ENCODE data around the gene YPEL1. TPM values are rescaled to one million over a fixed set of nuclear protein-coding genes. Genes with fewer than 3 reads are reported as not detected.

Gene YPEL1, protein sequence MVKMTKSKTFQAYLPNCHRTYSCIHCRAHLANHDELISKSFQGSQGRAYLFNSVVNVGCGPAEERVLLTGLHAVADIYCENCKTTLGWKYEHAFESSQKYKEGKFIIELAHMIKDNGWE
- 1 to 10 TPM; 1.6 to 3.4 TPM for total RNA-seq
- long read RNA-seq, full-length matches to known transcripts = 1 of 3 reads
- long read RNA-seq, partial matches to known transcripts = 0 of 3 reads
- long read RNA-seq, other reads (novel, unspliced or antisense) = 2 of 3 reads

DNA sequence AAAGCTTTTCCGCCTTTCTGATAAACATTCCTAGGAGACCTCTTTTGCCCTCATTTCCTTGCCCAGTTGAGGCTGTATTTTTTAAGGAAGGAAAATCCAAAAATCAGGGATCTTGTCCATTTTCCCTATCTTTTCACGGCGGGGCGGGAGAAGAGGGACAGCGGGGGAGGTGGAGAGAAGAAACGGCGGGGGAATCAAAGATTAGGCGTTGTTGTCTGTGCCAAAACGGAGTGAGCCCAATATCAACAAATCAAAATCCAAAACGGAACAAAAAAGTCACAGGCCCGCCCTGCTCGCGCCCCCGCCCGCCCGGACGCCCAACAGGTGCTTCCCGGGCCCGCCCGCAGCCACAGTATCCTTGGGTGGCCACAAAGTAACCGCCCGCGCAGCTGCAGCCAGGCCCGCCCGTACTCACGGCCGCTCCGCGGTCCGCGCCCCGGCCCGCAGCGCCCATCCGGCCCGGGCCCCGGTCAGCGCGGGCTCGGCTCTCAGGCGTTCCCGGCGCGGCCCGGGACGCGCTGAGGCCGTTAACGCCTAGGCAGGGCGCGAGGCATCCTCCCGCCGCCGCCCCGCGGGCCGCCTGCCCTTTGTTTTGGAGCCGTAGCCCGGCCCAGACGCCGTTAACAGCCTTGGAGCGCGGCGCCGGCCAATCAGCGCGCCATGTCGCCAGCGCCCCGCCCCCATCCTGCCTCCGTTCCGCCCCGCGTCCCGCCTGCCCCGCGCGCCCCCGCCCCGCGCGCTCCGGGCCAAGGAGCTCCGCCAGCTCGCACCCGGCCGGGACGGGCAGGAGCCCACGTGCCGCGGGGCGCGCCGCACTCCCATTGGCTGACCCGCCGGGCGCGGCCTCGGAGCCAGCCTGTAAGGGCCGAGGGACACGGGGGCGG is at the start of gene YPEL1:
Gene YPEL1, minus strand, starts transcription at position 595 of the 884 bp plus-strand sequence. CDS start 25,050 bp downstream, outside the sequence.
- intact Hi-C loops (cut with DNase I, micrococcal nuclease) = no loop called here
- DNase-seq (peak; percentile 95 to 97), ATAC-seq (peak; percentile 95)

DNA sequence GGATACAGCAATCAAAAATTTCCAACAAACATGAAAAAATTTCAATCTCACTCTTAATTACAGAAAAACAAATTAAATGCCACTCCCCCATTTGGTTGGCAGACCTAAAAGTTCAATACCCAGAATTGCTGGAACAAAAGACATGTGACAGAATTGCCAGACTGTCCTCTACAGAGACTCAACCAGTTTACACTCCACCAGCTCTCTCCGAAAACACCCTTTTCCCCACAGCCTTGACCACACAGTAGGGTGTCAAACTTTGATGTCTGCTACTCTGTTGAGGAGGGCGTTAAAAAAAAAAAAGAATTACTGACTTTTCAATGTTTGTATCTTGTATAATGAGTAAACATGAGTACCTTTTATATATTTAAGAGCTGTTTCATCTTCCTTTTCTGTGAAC is 44.7 kb upstream of the YPEL1 start:
- no peak for DNase-seq
- no peak for ATAC-seq
- intact Hi-C loops (cut with DNase I, micrococcal nuclease) = no loop called here

DNA sequence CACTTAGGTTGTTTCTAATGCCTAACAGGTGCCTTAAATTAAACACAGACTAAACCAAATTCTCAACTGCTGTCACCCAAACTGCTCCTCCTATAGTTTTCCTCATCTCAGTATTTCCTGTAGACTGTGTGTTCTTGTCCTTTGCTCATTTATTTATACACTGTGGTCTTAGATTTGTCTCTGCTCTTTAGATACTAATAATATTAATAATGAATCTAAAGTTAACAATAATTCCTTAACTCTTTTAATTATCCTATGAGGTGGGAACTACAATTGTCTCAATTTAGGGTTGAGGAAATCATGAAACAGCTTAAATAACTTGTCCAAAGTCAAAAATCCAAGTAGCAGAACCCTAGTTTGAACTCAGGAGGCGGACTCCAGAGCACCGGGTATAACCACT is 43.9 kb upstream of the YPEL1 start:
- DNase-seq = no peak
- no peak for ATAC-seq
- intact Hi-C loops (cut with DNase I, micrococcal nuclease) = no loop called here

DNA sequence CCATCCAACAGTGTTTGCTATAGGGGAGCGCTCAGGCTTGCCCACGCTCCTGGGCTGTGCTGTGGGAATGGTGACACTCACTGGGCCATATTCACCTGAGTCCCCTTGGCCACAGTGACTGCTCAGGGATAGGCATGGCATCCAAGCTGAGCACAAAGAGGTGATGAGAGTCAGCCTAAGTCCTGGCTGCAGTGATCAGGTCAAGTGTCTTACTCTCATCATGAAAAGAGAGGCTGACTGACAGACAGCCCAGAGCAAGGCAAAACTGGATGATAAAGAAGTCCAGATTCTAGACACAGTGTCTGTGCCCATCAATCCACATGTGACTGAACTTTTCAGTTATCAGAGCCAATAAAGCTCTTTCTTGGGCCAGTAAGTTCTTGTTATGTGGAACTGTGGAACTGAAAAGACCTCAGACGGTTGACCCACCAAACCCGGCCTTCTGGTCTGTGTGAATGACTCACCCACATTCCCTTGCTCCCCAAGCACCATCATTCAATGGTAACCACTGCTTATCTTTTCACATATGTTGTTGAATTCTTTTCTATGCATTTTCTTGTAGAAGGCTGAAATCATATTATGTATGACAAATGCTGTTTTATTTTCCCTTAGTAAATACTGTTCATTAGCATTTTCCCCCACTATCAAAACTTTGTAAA is 43.2 kb upstream of the YPEL1 start:
- intact Hi-C loops (cut with DNase I, micrococcal nuclease) = no loop called here
- DNase-seq = no peak
- no peak for ATAC-seq

DNA sequence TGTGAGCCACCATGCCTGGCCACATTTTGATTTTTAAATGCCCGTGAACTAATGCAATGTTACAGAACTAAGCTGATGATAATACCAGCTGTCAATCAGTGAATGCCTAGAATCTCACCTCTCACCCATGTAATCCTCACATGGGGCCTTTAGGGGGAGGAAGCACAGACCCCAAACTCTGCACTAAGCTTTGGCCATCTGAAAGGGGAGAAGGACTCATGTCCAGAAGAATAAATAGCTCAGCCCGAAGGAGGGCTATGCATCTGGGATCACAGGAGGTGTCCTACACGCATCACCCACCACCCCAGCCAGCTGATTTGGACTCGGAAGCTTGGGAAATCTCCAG is 36.0 kb upstream of the YPEL1 start:
- intact Hi-C loops (cut with DNase I, micrococcal nuclease) = no loop called here
- no peak for ATAC-seq
- DNase-seq = no peak

DNA sequence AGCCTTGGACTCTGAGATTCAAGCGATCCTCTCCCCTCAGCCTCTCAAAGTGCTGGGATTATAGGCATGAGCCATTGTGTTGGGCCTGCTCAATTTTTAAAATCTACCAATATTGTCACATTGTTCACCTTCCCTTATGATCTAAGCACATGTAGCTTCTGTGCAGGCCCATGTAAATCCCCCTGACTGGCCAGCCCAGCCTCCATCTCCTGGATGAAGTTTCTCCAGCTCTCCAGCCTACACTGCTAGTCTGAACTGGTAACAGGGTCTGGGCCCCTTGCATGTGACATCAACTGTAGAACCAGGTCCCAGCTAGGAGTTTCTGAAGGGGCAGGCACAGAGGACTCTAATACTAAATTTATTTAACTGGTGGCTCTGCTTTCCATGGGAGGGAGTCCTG is 32.8 kb upstream of the YPEL1 start:
- ATAC-seq (no peak), DNase-seq (no peak)
- intact Hi-C loops (cut with DNase I, micrococcal nuclease) = no loop called here

DNA sequence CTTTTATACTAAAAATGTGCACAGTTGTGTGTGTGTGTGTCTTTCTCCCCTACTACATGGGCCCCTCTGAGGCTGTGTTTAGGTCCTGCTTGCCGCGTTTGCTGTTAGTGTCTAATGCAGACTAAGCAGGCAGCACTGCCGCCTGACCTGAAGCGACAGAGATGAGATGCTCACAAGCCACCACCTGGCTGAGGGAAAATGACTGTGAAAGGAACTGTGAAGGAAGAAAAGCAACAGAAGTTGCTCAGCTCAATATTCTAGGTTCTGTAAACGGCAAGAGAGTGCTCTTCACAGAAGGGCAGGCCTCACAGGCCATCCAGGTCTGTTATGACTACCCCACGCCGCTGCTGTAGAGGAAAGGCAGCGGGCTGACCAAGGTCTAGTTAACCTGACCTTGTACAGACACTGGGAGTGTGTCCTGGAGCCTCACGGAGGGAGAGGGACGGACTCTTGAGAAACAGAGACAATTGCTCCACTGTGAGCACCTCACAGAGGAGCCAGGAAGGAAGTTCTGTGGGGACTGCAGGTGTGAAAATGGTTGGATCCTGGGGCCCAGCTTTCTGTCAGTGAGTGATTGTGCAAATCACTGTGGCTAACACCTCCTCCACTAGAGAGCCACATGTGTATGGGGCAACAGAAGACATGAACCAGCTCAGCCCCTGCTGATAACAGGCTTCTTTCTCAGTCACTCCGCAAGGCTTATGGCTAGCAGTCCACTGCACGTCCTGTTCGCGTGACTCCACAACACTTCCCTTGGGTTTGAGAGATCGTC is 31.3 kb upstream of the YPEL1 start:
- intact Hi-C loops (cut with DNase I, micrococcal nuclease) = no loop called here
- DNase-seq = no peak
- peak; percentile 45 for ATAC-seq

DNA sequence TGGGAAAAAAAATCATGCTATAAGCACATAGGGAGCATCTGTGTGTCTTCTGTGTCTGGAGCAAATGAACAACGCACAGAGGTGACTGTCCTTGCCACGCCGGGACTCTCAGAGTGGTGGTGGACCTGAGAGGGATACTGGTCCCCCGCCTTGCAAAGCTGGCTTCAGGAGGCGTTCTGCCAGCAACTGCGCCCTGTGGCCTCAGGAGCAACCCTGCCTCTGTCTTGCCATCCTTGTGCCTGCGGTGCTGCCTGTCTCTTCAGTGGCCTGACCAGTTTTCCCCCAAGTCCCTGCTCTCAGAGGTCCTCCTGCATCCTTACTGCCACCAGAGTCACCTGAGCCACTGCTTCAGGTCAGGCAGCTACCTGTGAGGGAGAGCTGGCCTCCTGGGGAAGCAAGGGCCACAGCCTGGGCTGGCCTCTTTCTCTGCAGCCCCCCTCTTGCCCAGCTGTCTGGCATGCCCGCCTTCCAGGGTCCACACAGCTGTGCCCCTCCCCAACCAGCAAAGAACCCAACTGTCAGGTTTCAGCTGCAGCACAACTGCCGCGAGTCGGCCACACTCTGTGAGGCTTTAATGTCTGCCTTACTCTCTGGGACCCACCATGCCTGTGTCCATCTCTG is 30.4 kb upstream of the YPEL1 start:
- DNase-seq = no peak
- intact Hi-C loops (cut with DNase I, micrococcal nuclease) = no loop called here
- ATAC-seq = no peak

DNA sequence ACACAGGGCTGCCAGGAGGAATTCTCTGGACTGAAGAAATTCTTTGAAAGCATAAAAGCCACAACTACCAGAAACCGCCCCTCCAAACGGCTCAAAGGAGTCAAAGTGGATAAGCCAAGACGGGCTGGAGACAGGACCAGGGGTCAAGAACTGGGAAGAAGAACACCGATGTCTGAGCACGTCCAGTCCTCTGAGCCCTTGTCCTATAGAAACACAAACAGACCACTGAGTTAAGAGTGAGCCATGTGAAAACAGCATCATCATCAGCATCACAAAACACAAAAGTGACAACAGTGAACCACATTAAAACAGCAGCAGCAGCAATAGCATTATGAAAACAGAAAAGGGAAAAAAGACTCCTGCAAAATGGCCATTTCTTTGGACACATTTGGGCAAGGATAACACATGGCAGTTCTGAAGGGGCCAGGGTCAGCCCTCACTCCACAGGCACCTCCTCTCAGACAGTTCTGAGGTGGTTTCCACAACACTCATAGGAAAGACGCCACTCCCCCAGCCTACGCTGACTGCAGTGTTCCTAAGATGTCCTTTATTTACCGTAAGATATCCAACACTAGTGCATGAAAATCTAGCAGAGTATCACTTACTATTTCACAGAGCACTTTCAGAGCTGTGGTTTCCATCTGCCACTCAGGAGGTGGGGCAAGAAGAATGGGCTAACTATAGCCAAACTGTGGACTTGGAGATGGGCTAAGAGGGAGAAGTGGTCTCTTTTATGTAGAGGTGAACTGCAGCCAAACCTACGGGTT is 28.6 kb upstream of the YPEL1 start:
- ATAC-seq = no peak
- intact Hi-C loops (cut with DNase I, micrococcal nuclease) = no loop called here
- DNase-seq = no peak

DNA sequence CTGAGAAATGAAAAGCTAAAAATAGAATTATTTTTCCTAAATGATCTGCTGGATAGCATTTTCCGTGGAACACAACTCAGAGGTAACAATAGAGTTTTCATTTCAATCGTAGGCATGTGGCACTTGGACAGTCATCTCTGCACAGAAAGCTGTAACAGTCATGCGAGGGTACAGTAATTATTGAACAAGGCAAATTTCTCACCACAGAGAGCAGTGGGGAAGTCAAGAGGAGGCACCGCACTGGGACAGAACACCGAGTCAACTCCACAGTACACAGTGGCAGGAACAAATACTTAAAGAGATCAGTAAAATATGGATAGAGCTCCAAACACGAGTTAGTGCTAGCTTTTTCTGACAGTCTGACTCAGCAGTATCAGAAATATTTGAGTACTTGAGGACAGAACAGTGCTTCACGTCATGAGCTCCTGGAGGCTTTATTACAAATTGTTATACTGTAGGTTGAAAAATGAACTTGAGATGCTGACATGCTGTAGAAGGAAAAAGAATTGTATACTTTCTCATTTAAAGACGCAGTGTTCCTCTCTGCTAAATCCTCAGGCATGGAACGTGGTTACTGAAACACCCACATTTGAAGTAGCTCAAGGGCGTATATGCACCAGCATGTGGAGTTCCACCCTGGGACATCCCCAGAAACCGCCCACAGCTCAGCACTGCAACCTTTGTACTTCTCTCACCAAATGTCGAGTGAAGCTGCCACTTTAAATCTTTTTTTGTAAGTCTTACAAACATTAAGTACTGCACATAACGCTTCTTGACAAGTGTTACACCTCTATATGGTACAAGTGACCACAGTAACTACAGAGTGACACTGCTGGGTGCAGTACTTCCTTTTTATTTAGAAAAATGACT is 27.4 kb upstream of the YPEL1 start:
- DNase-seq = no peak
- intact Hi-C loops (cut with DNase I, micrococcal nuclease) = no loop called here

DNA sequence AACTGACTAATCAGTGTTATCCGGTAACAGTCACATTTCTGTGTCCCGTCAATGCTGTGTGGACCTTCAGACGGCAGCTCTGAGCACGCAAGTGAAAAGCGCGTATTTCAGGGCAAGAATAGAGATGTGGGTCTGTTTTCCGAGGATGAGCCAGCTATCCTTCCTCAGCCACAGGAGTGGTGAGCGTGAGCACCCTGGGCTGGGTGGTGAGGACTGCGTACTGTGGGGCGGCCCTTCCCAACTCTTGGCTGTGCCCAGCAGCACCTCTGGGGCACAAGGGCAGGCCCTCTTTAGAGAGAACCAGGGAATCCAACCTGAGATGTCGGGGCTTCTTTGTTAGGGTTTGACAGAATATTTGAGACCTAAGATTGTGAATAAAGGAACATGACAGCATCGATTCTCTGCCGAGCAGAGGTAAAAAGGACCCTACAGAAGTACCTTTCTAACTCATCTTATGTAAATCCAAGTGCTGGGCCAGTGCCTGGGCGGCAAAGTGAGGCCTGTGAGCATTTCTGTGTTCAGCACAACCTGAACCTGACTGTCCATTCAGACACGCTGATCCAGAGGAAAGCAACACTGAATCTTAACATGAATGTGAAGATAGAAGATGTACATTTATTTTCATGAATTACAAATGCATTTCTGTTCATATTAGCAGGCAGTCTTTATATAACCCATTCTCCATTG is 26.5 kb upstream of the YPEL1 start:
- DNase-seq = no peak
- no peak for ATAC-seq
- intact Hi-C loops (cut with DNase I, micrococcal nuclease) = no loop called here

More for the DNA sequence above, 27.4 kb upstream of the YPEL1 start:
- ATAC-seq = peak; percentile 21

DNA sequence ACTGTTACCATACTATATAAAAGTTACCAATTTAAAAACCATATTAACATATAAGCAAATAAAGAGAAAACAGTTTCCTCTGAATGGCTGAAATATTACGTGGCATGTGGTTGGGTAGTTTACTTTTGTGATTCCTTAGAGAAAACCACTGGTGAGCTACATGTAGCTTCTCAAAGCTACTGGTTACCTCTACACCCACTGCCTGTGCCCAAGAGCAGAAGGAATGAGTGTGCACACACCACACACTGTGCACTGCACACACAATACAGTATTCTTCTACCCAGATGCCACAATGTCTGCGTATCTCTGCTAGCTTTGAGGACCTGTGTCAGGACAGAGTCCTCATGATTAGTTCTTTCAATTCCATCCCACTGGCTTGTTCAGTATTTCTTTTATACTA is 25.5 kb upstream of the YPEL1 start:
- no peak for DNase-seq
- intact Hi-C loops (cut with DNase I, micrococcal nuclease) = no loop called here
- ATAC-seq = no peak

DNA sequence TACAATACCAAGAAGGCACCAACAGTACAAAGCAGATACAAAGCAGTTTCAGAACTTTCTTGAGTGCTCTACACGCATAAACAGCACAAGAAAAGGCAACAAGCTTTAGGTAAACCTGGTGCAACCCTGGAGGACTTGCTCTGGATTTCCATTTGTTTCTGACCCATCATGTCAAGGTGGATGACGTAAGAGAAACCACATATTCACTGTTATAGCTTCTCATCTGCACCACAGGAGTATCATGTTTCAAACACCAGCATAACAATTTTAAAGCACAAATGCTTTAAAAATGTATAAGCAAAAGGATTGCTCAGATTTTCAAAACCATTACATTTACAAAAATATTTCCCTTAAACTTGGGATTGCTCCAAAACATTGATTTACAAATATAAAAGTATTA is 25.0 kb upstream of the YPEL1 start:
- ATAC-seq = no peak
- intact Hi-C loops (cut with DNase I, micrococcal nuclease) = no loop called here
- DNase-seq = no peak

DNA sequence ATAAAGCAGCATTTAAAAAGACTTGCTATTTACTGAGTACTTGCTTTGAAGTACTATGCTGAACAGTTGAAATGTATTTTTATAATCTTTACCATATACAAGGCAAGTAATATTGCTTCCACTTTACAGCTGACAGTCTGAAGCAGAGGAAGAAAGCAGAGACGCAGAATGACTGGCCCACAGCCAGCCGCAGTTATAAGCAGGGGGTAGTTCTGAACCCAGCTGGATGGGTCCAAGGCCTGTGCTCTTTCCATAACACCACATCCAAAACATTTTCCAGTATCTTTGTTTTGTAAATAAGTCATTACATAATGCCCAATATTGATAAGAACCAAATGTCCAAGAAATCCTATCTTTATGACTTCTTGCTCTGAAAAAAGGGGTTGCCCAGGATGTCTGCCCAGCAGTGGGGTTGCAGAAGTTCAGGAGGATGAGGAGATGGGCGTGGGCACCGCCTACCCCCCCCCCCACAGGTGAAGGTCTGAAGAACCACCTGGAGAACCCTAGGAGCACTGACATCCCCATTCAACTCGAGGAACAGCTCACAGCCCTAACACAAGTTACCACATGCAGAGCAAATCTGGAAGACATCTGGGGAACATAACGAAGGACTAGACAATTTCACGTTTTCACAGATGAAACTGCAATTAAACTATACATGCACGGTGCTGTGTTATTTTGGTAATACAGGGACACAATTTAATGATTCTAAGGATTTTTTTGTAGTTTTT is 24.2 kb upstream of the YPEL1 start:
- DNase-seq (no peak), ATAC-seq (no peak)
- intact Hi-C loops (cut with DNase I, micrococcal nuclease) = no loop called here

DNA sequence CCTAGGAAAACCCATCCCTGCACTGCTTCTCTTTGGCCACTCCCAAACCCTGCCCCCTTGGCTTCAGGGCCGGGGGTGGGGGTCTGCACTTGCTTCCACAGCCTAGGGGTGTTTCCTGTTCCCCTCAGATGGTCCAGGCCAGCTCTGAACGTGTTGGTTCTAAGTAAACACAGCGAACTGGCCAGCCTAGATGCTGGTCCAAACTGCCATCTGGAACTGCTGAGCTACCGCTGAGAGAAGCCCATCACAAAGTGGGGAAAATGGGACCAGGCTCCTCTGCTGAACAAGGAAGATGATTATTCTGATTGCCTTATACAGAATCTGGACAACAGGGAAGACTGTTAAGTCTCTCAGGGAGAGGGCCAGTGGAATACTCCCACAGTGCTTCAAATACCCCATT is 23.5 kb upstream of the YPEL1 start:
- ATAC-seq = no peak
- no peak for DNase-seq
- intact Hi-C loops (cut with DNase I, micrococcal nuclease) = no loop called here

All from left colon (tissue), 2 donors.